ENCODE data around the gene CLSTN2. TPM values are rescaled to one million over a fixed set of nuclear protein-coding genes. Genes with fewer than 3 reads are reported as not detected.

The CLSTN2 gene
- total RNA-seq, 1 donor from 2014 or later: 44.1 TPM

GRCh38 chr3:140091143-140091542, 156.2 kb downstream of the CLSTN2 start:
- DNase-seq (ENCODE audit: low spot score): no peak

- no peak for DNase-seq (ENCODE audit: low spot score)
Measured at GRCh38 chr3:140092848-140093536, 158.0 kb downstream of the CLSTN2 start.

- DNase-seq (ENCODE audit: low spot score): no peak
Measured at GRCh38 chr3:140093742-140094141, 158.8 kb downstream of the CLSTN2 start.

GRCh38 chr3:140094487-140094886, 159.5 kb downstream of the CLSTN2 start:
- DNase-seq (ENCODE audit: low spot score): no peak

- DNase-seq (ENCODE audit: low spot score): no peak
Measured at GRCh38 chr3:140096037-140096436, 161.1 kb downstream of the CLSTN2 start.

- no peak for DNase-seq (ENCODE audit: low spot score)
Measured at GRCh38 chr3:140097874-140098635, 163.1 kb downstream of the CLSTN2 start.

GRCh38 chr3:140100479-140100878, 165.5 kb downstream of the CLSTN2 start:
- no peak for DNase-seq (ENCODE audit: low spot score)

GRCh38 chr3:140103166-140103565, 168.2 kb downstream of the CLSTN2 start:
- no peak for DNase-seq (ENCODE audit: low spot score)

- no peak for DNase-seq (ENCODE audit: low spot score)
Measured at GRCh38 chr3:140103986-140104645, 169.1 kb downstream of the CLSTN2 start.

GRCh38 chr3:140113996-140114788, 179.2 kb downstream of the CLSTN2 start:
- no peak for DNase-seq (ENCODE audit: low spot score)

- DNase-seq (ENCODE audit: low spot score): no peak
Measured at GRCh38 chr3:140114789-140115080, 179.8 kb downstream of the CLSTN2 start.

GRCh38 chr3:140117096-140117526, 182.1 kb downstream of the CLSTN2 start:
- no peak for DNase-seq (ENCODE audit: low spot score)

GRCh38 chr3:140122183-140122582, 187.2 kb downstream of the CLSTN2 start:
- no peak for DNase-seq (ENCODE audit: low spot score)

GRCh38 chr3:140128217-140128616, 193.2 kb downstream of the CLSTN2 start:
- DNase-seq (ENCODE audit: low spot score): no peak

GRCh38 chr3:140128631-140129030, 193.6 kb downstream of the CLSTN2 start:
- no peak for DNase-seq (ENCODE audit: low spot score)

GRCh38 chr3:140129768-140130284, 194.8 kb downstream of the CLSTN2 start:
- no peak for DNase-seq (ENCODE audit: low spot score)

- no peak for DNase-seq (ENCODE audit: low spot score)
Measured at GRCh38 chr3:140131895-140132294, 196.9 kb downstream of the CLSTN2 start.

- no peak for DNase-seq (ENCODE audit: low spot score)
Measured at GRCh38 chr3:140134231-140134965, 199.4 kb downstream of the CLSTN2 start.

- DNase-seq (ENCODE audit: low spot score): no peak
Measured at GRCh38 chr3:140135461-140135860, 200.5 kb downstream of the CLSTN2 start.

- no peak for DNase-seq (ENCODE audit: low spot score)
Measured at GRCh38 chr3:140143367-140144069, 208.5 kb downstream of the CLSTN2 start.

Data from mesenteric fat pad (tissue), 1 donor.